Astrocyte of the hippocampus (primary cell): Measurements from ENCODE around the gene RAB31.

ENCODE experiments used
- DNase-seq: peaks from one replicate; pipeline ENCODE4 v3.0.0; 2011; ENCODE audit warnings: low read depth, low spot score

Gene RAB31

DNA sequence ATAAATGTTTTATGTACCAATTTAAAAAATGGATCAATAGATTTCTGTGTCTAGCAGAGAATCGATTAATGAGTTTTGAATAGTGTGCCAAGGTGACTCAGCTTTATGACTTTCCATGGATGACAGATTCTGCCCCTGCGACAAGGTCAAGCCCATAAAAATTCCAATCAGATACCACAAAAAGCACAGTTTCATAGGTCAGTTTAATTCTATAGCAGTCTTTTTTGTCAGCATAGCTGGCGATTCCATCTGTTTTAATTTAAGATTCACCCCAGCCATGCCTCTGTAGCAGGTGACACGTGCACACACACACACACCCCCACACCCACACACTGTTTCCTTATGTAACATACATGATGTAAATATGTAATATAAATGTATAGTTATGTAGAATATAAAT is 28.9 kb downstream of the RAB31 start:
- no peak for DNase-seq

GRCh38 chr18:9737472-9738121 is 29.5 kb downstream of the RAB31 start:
- DNase-seq, result peak; percentile 80

GRCh38 chr18:9738266-9738969 is 30.3 kb downstream of the RAB31 start:
- DNase-seq, result no peak

DNA sequence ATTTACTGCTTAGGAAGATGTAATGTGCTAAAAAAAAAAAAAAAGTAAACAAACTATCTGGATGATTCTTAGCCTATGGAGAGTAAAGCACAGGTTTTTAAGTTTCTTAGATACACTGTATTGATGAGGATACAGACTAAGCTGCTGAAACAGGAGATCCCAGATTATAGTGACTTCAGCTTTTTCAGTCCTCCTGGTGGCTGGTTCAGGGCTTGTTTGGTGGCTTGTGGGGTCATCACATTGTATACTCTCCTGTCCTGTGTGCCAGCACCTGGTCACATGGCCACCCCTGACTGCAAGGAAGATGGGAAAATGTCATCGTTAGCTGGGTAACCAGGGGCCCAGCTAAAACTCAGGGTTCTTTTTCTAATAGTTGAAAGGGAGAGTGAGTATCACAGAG is 31.4 kb downstream of the RAB31 start:
- DNase-seq, result no peak

GRCh38 chr18:9740071-9740470 is 32.0 kb downstream of the RAB31 start:
- no peak for DNase-seq

DNA sequence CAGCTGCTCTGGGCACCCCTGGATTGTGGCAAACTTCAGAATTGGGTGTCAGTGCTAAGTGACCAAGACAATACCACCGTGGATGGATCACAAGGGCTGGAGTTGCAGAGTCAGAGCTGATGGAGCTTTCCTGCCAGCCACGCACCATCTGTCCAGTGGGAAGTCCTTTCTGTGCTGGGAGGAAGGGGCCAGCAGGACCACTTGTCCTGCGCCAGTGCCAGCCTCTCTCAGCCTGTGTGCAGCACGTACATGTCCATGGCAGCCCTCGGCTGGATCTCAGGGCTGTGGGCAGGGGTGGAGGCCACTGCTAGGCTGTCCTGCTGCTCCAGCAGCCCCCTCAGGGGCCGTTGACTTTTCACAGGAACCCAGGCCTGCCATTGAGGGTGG is 33.3 kb downstream of the RAB31 start:
- DNase-seq, result no peak

GRCh38 chr18:9741793-9742523 is 33.9 kb downstream of the RAB31 start:
- peak; percentile 41 for DNase-seq

DNA sequence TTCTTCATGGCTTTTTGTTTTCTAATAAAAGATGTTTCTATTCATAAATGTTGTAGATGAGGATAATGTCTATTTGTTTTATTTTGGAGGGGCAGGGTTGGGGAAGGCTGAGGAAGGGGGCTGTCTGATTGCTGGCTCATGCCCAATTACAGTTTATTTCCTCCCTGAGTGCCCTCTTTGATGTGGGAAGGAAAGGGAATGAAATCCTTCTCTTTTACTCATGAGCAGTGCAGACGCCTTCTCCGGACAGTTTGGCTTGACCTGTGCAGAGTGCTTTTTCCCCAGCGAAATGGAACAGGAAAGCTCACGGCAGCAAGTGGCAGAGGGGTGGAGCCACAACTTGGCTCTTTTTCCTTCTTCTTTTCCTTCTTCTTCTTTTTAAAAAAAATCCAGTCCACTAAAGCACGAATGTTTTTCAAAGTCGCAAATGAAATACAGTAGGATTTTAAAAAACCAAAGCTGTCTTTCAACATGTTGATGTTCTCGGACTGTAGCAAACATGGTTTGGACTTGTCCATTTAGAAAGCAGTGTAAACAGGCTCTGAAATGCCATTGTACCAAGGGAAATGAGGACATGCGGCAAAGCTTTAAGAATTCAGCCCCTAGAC is 34.5 kb downstream of the RAB31 start:
- peak; percentile 76 for DNase-seq

DNA sequence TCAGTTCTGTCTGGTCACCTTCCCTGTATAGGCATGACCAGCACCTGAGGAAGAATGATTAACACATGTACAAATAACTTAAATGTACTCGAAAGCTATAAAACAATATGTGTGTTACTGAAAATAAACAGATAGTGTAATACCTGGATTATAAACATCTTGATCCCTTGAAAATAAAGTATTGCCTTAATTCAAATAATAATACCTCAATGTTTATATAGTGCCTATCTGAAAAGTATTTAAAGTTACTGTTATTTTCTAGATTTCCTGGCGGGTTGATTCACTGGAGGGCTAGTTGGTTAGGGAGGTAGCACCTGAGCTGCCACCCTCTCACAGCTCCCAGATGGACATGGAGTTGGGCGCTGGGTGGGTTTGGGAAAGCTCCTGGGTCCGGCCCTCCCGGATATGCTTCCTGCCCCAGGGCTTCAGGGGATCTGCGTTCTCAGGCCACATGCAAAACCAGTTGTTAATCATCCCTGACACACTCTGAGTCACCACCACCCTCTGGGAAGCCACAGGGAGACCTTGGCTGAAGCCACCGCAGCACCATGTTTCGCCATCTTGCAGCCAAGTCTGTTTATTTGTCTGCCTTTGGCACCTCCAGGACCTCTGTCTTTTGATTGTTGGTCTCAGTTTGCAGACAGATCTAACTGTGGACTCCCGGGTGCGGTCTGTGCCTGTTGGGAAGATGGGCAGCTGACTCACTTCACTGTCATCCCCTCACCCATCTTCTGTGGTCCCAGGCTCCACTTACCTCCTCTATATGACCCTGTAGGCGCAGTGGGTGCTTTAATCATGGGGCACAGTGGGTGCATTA is 35.3 kb downstream of the RAB31 start:
- DNase-seq, result peak; percentile 94

- no peak for DNase-seq
These were observed 38.9 kb downstream of the RAB31 start for GRCh38 chr18:9746958-9747357.

DNA sequence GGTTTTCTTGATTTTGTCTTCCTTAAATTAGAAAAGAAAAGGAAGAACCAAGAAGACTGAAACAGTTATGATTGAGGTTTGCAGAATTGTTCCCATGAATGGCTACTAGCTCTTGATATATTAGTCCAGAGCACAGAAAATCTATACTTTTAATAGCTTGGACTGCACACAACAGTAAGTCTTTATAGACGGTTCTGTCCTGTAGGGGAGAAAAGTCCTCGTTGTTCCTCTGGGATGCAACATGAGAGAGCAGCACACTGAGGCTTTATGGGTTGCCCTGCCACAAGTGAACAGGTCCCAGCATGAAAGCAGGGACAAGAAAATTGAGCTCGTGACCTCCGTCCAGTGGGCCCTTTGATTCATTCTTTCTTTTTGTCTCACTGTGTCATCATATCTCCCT is 41.5 kb downstream of the RAB31 start:
- DNase-seq, result no peak

- DNase-seq, result no peak
These were observed 42.0 kb downstream of the RAB31 start for GRCh38 chr18:9750112-9750511.

- DNase-seq, result no peak
These were observed 42.7 kb downstream of the RAB31 start for GRCh38 chr18:9750606-9751304.

GRCh38 chr18:9751371-9752031 is 43.4 kb downstream of the RAB31 start:
- DNase-seq, result no peak

- no peak for DNase-seq
These were observed 45.7 kb downstream of the RAB31 start for GRCh38 chr18:9753846-9754245.

DNA sequence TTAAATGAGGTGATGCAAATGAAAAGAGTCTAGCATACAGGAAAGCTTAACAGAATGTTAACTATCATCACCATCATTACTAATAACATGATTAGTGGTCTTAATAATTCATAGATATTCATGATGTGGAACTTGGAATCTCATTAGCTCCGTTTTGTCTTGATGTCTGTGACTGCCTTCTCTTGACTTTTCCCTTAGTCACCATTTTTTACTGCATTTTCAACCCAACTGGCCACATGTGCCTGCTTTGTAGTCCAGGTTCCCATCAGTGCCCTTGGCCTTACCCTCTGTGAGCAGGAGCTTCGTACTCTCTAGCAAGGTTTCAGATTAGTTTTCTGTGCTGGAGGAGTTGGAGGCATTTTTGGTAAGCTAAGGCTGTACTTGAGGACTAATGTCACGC is 47.0 kb downstream of the RAB31 start:
- no peak for DNase-seq

GRCh38 chr18:9755615-9756014 is 47.5 kb downstream of the RAB31 start:
- DNase-seq, result no peak

- DNase-seq, result no peak
These were observed 48.3 kb downstream of the RAB31 start for GRCh38 chr18:9756271-9756932.

GRCh38 chr18:9756933-9757470 is 48.9 kb downstream of the RAB31 start:
- no peak for DNase-seq
